ENCODE measurements around the gene PLA2G5.

DNA sequence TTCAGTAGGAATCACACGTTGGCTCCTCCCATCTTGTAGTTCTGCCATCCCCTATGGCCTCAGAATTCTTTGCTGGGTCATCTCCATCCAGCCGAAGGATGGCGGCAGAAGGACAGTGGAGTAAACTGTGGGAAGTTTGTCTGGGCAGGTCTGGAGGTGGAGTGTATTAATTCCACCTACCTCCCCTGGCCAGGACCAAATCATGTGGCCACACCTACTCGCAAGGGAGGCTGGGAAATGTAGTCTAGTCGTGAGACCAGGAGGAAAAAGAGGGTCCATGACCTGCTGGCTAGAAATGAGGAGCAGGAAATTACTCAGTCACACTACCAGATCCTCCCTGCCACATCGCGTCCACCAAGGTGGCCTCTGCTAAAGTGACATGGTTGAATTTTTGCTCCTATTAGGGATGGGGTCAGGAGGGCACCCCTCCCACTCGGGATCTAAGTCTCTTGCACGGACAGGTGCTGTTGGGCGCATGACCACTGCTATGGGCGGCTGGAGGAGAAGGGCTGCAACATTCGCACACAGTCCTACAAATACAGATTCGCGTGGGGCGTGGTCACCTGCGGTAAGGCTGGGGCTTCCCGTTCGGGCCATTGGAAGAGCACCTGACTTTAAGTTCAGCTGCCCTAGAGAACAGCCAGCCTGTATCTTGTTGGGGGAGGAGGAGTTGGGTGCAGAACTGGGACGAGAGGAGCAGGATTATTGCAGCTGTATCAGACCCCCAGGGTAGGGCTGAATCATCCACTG, 19.5 kb downstream of the PLA2G5 start:
- no peak for TF ChIP-seq POLR2A (IDR thresholded peaks at IDR 0.05; ENCODE audit: low read depth, low read length)
- TF ChIP-seq, protein P1, sequence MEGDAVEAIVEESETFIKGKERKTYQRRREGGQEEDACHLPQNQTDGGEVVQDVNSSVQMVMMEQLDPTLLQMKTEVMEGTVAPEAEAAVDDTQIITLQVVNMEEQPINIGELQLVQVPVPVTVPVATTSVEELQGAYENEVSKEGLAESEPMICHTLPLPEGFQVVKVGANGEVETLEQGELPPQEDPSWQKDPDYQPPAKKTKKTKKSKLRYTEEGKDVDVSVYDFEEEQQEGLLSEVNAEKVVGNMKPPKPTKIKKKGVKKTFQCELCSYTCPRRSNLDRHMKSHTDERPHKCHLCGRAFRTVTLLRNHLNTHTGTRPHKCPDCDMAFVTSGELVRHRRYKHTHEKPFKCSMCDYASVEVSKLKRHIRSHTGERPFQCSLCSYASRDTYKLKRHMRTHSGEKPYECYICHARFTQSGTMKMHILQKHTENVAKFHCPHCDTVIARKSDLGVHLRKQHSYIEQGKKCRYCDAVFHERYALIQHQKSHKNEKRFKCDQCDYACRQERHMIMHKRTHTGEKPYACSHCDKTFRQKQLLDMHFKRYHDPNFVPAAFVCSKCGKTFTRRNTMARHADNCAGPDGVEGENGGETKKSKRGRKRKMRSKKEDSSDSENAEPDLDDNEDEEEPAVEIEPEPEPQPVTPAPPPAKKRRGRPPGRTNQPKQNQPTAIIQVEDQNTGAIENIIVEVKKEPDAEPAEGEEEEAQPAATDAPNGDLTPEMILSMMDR (conservative IDR thresholded peaks at IDR 0.05; ENCODE audit: low read depth, low read length): no peak
- no peak for TF ChIP-seq MAFK (IDR thresholded peaks at IDR 0.05; ENCODE audit: low read depth, low read length)
- no peak for TF ChIP-seq RCOR1 (IDR thresholded peaks at IDR 0.05; ENCODE audit: insufficient replicate concordance, low read length)
- no peak for TF ChIP-seq CEBPB (IDR thresholded peaks at IDR 0.05; ENCODE audit: low read depth, low read length)
- TF ChIP-seq CHD1 (IDR thresholded peaks at IDR 0.05; ENCODE audit: low read depth, low read length): no peak
- TF ChIP-seq RFX5 (IDR thresholded peaks at IDR 0.05; ENCODE audit: low read depth, low read length): no peak
- TF ChIP-seq, protein P2, sequence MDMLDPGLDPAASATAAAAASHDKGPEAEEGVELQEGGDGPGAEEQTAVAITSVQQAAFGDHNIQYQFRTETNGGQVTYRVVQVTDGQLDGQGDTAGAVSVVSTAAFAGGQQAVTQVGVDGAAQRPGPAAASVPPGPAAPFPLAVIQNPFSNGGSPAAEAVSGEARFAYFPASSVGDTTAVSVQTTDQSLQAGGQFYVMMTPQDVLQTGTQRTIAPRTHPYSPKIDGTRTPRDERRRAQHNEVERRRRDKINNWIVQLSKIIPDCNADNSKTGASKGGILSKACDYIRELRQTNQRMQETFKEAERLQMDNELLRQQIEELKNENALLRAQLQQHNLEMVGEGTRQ (IDR thresholded peaks at IDR 0.05; ENCODE audit: low read depth, low read length): no peak
- no peak for TF ChIP-seq BHLHE40 (IDR thresholded peaks at IDR 0.05; ENCODE audit: low read depth, low read length)
- TF ChIP-seq MXI1 (IDR thresholded peaks at IDR 0.05; ENCODE audit: borderline replicate concordance, low read depth, low read length): no peak
- TF ChIP-seq MAZ (IDR thresholded peaks at IDR 0.05; ENCODE audit: borderline replicate concordance, low read depth, low read length): no peak
- no peak for TF ChIP-seq NFE2L2 (IDR thresholded peaks at IDR 0.05; ENCODE audit: low read depth, low read length)
- no peak for TF ChIP-seq SMC3 (IDR thresholded peaks at IDR 0.05; ENCODE audit: low read depth, low read length)
- TF ChIP-seq, protein P3, sequence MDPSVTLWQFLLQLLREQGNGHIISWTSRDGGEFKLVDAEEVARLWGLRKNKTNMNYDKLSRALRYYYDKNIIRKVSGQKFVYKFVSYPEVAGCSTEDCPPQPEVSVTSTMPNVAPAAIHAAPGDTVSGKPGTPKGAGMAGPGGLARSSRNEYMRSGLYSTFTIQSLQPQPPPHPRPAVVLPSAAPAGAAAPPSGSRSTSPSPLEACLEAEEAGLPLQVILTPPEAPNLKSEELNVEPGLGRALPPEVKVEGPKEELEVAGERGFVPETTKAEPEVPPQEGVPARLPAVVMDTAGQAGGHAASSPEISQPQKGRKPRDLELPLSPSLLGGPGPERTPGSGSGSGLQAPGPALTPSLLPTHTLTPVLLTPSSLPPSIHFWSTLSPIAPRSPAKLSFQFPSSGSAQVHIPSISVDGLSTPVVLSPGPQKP (IDR thresholded peaks at IDR 0.05; ENCODE audit: borderline replicate concordance, low read depth, low read length): no peak

Measured in IMR-90 (cell line).